Measurements from ENCODE around the gene ZNF821.

ZNF821 gene

GRCh38 chr16:71865173-71865863, 18.7 kb downstream of the ZNF821 start:
- H3K36me3 Mint-ChIP-seq: peaks cover 32% of the 10 kb centered on the region
- no peak overlapping the region for H3K4me3 Mint-ChIP-seq
- DNase-seq: no peak
- CTCF ChIA-PET: interaction anchor here (0.6 to 2.0 kb wide), 3 partner anchors 17 to 165 kb away, joined by 3 to 4 read pairs (median 3); no protein-coding TSS in a partner anchor
- no peaks in the 10 kb centered on the region for H3K27me3 Mint-ChIP-seq
- H3K9me3 Mint-ChIP-seq: no peaks in the 10 kb centered on the region
- H3K27ac Mint-ChIP-seq: no peak overlapping the region
- peaks cover 2% of the 10 kb centered on the region for H3K4me1 Mint-ChIP-seq

GRCh38 chr16:71863995-71864394, 20.0 kb downstream of the ZNF821 start:
- H3K4me1 Mint-ChIP-seq: no peaks in the 10 kb centered on the region
- H3K27me3 Mint-ChIP-seq: no peaks in the 10 kb centered on the region
- H3K36me3 Mint-ChIP-seq: peaks cover 32% of the 10 kb centered on the region
- CTCF ChIA-PET: no interaction called here
- H3K4me3 Mint-ChIP-seq: no peak overlapping the region
- H3K9me3 Mint-ChIP-seq: no peaks in the 10 kb centered on the region
- no peak overlapping the region for H3K27ac Mint-ChIP-seq
- DNase-seq: no peak

- CTCF ChIA-PET: no interaction called here
- Mint-ChIP-seq H3K4me1 (peaks cover 10% of the 10 kb centered on the region), H3K4me3 (no peak overlapping the region), H3K9me3 (no peaks in the 10 kb centered on the region), H3K27me3 (no peaks in the 10 kb centered on the region), H3K36me3 (peaks cover 32% of the 10 kb centered on the region), H3K27ac (peak overlapping the region; percentile 60)
- DNase-seq: no peak
These were observed 24.0 kb downstream of the ZNF821 start for GRCh38 chr16:71859762-71860521.

- Mint-ChIP-seq H3K4me1 (peaks cover 47% of the 10 kb centered on the region), H3K27me3 (no peaks in the 10 kb centered on the region), H3K36me3 (peaks cover 39% of the 10 kb centered on the region), H3K4me3 (no peak overlapping the region), H3K27ac (no peak overlapping the region), H3K9me3 (no peaks in the 10 kb centered on the region)
- DNase-seq: no peak
- CTCF ChIA-PET: interaction anchor here (1.2 kb wide), 1 partner anchor 105 kb away, joined by 3 read pairs; no protein-coding TSS in a partner anchor
These were observed 27.9 kb downstream of the ZNF821 start for GRCh38 chr16:71855937-71856662.

- H3K27ac Mint-ChIP-seq: no peak overlapping the region
- H3K9me3 Mint-ChIP-seq: no peaks in the 10 kb centered on the region
- CTCF ChIA-PET: no interaction called here
- H3K4me3 Mint-ChIP-seq: no peak overlapping the region
- H3K36me3 Mint-ChIP-seq: peaks cover 47% of the 10 kb centered on the region
- peaks cover 47% of the 10 kb centered on the region for H3K4me1 Mint-ChIP-seq
- no peak for DNase-seq
- no peaks in the 10 kb centered on the region for H3K27me3 Mint-ChIP-seq
These were observed 29.5 kb downstream of the ZNF821 start for GRCh38 chr16:71854369-71854948.

- H3K27ac Mint-ChIP-seq: peak overlapping the region; percentile 78
- CTCF ChIA-PET: interaction anchor here (2.2 kb wide), 1 partner anchor 29 kb away, joined by 11 read pairs; no protein-coding TSS in a partner anchor
- peaks cover 46% of the 10 kb centered on the region for H3K36me3 Mint-ChIP-seq
- no peaks in the 10 kb centered on the region for H3K27me3 Mint-ChIP-seq
- no peaks in the 10 kb centered on the region for H3K9me3 Mint-ChIP-seq
- H3K4me1 Mint-ChIP-seq: peaks cover 49% of the 10 kb centered on the region
- no peak overlapping the region for H3K4me3 Mint-ChIP-seq
- no peak for DNase-seq
These were observed 30.6 kb downstream of the ZNF821 start for GRCh38 chr16:71853413-71853812.

GRCh38 chr16:71852561-71852960, 31.4 kb downstream of the ZNF821 start:
- CTCF ChIA-PET: interaction anchor here (2.2 kb wide), 1 partner anchor 30 kb away, joined by 11 read pairs; no protein-coding TSS in a partner anchor
- H3K27ac Mint-ChIP-seq: peak overlapping the region; percentile 34
- H3K36me3 Mint-ChIP-seq: peaks cover 54% of the 10 kb centered on the region

GRCh38 chr16:71852158-71852557, 31.8 kb downstream of the ZNF821 start:
- no peak overlapping the region for H3K27ac Mint-ChIP-seq
- H3K36me3 Mint-ChIP-seq: peaks cover 54% of the 10 kb centered on the region
- H3K27me3 Mint-ChIP-seq: no peaks in the 10 kb centered on the region
- H3K9me3 Mint-ChIP-seq: no peaks in the 10 kb centered on the region
- CTCF ChIA-PET: interaction anchor here (2.2 kb wide), 1 partner anchor 30 kb away, joined by 11 read pairs; no protein-coding TSS in a partner anchor
- H3K4me1 Mint-ChIP-seq: peaks cover 62% of the 10 kb centered on the region
- no peak for DNase-seq
- H3K4me3 Mint-ChIP-seq: no peak overlapping the region

More at GRCh38 chr16:71852561-71852960, 31.4 kb downstream of the ZNF821 start:
- H3K4me3 Mint-ChIP-seq: no peak overlapping the region
- no peaks in the 10 kb centered on the region for H3K27me3 Mint-ChIP-seq
- H3K4me1 Mint-ChIP-seq: peaks cover 58% of the 10 kb centered on the region
- DNase-seq: no peak
- H3K9me3 Mint-ChIP-seq: no peaks in the 10 kb centered on the region

- Mint-ChIP-seq H3K36me3 (peaks cover 54% of the 10 kb centered on the region), H3K27ac (no peak overlapping the region), H3K4me1 (peaks cover 66% of the 10 kb centered on the region), H3K4me3 (no peak overlapping the region), H3K27me3 (no peaks in the 10 kb centered on the region), H3K9me3 (no peaks in the 10 kb centered on the region)
- no peak for DNase-seq
- CTCF ChIA-PET: interaction anchor here (2.2 kb wide), 1 partner anchor 31 kb away, joined by 11 read pairs; no protein-coding TSS in a partner anchor
These were observed 32.2 kb downstream of the ZNF821 start for GRCh38 chr16:71851746-71852145.

- Mint-ChIP-seq H3K27me3 (no peaks in the 10 kb centered on the region), H3K4me1 (peaks cover 58% of the 10 kb centered on the region), H3K27ac (no peak overlapping the region), H3K4me3 (no peak overlapping the region), H3K36me3 (peaks cover 40% of the 10 kb centered on the region), H3K9me3 (no peaks in the 10 kb centered on the region)
- no peak for DNase-seq
- CTCF ChIA-PET: no interaction called here
These were observed 35.4 kb downstream of the ZNF821 start for GRCh38 chr16:71848622-71849021.

- Mint-ChIP-seq H3K36me3 (peaks cover 33% of the 10 kb centered on the region), H3K27ac (peak overlapping the region; percentile 96), H3K4me3 (peak overlapping the region; percentile 91), H3K9me3 (no peaks in the 10 kb centered on the region), H3K27me3 (no peaks in the 10 kb centered on the region), H3K4me1 (peaks cover 51% of the 10 kb centered on the region)
- DNase-seq: no peak
- CTCF ChIA-PET: interaction anchor here (1.1 kb wide), 1 partner anchor 36 kb away, joined by 4 read pairs; no protein-coding TSS in a partner anchor
These were observed 36.9 kb downstream of the ZNF821 start for GRCh38 chr16:71847096-71847495.

- no peaks in the 10 kb centered on the region for H3K9me3 Mint-ChIP-seq
- DNase-seq: peak; percentile 54
- H3K4me3 Mint-ChIP-seq: peak overlapping the region; percentile 91
- H3K4me1 Mint-ChIP-seq: peaks cover 47% of the 10 kb centered on the region
- CTCF ChIA-PET: no interaction called here
- H3K36me3 Mint-ChIP-seq: peaks cover 31% of the 10 kb centered on the region
- no peaks in the 10 kb centered on the region for H3K27me3 Mint-ChIP-seq
- H3K27ac Mint-ChIP-seq: peak overlapping the region; percentile 96
These were observed 37.6 kb downstream of the ZNF821 start for GRCh38 chr16:71846431-71846830.

GRCh38 chr16:71845639-71846430, 38.1 kb downstream of the ZNF821 start, which contains the start of gene ATXN1L:
Gene ATXN1L, plus strand, starts transcription at chr16:71845976. Its CDS starts 3,765 bp downstream, at chr16:71849741.
- H3K4me1 Mint-ChIP-seq: peaks cover 45% of the 10 kb centered on the region
- CTCF ChIA-PET: interaction anchor here (1.6 kb wide), 1 partner anchor 37 kb away, joined by 7 read pairs; no protein-coding TSS in a partner anchor
- peak within 1 kb of the TSS; percentile 91 for H3K4me3 Mint-ChIP-seq
- peak; percentile 92 for DNase-seq
- no peaks in the 10 kb centered on the region for H3K27me3 Mint-ChIP-seq
- no peaks in the 10 kb centered on the region for H3K9me3 Mint-ChIP-seq
- peak within 1 kb of the TSS; percentile 96 for H3K27ac Mint-ChIP-seq
- peaks cover 27% of the 10 kb centered on the region for H3K36me3 Mint-ChIP-seq

Measured in activated naive CD4-positive, alpha-beta T cell treated with anti-CD3 and anti-CD28 coated beads, Interleukin-2, amount 10 ng/mL, durations not matched to agents 7 days and 5 days (primary cell).